Measurements from ENCODE around the gene RALGPS2. TPM values are rescaled to one million over a fixed set of nuclear protein-coding genes. Genes with fewer than 3 reads are reported as not detected.

Gene RALGPS2
- total and polyA plus RNA-seq, 2 of the 13 experiments (the other 11 are each of a cell fraction or from before 2014, with no cell fraction given) = 15.6 to 36.0 TPM

GRCh38 chr1:178970184-178970583 is 245.1 kb downstream of the RALGPS2 start (continued):
- no peak for TF ChIP-seq CENPBD1 (CRISPR knock-in tag; IDR thresholded peaks at IDR 0.05; ENCODE audit: borderline replicate concordance, low read depth)
- no peak for TF ChIP-seq ZNF788 (CRISPR knock-in tag; IDR thresholded peaks at IDR 0.05; ENCODE audit: borderline replicate concordance)
- TF ChIP-seq, protein P1, sequence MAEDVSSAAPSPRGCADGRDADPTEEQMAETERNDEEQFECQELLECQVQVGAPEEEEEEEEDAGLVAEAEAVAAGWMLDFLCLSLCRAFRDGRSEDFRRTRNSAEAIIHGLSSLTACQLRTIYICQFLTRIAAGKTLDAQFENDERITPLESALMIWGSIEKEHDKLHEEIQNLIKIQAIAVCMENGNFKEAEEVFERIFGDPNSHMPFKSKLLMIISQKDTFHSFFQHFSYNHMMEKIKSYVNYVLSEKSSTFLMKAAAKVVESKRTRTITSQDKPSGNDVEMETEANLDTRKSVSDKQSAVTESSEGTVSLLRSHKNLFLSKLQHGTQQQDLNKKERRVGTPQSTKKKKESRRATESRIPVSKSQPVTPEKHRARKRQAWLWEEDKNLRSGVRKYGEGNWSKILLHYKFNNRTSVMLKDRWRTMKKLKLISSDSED (CRISPR knock-in tag; IDR thresholded peaks at IDR 0.05) = no peak
- TF ChIP-seq ZFP90 (CRISPR knock-in tag; IDR thresholded peaks at IDR 0.05; ENCODE audit: borderline replicate concordance) = no peak

Small RNAs within 50 kb of the gene (microRNA-seq; reads per million reads assigned to microRNA genes)
- not detected for gene MIR4424

Small RNAs within 50 kb of the gene (small RNA-seq; reads per million reads assigned to genes)
- 0 to 0.33 (median 0) reads per million in 3 experiments for gene MIR4424 (ENCODE audit: insufficient read depth in 2 of 3, insufficient read length in 3 of 3, low read depth in 2 of 3, low replicate concordance in 1 of 3)
- 0 reads per million in 3 experiments for gene RF00092 (ENCODE audit: insufficient read depth in 2 of 3, insufficient read length in 3 of 3, low read depth in 2 of 3, low replicate concordance in 1 of 3)

Other genes starting within 250 kb of the RALGPS2 start
- not detected in 2 replicates for gene CLEC20A, start 228.3 kb upstream of the RALGPS2 start, total RNA-seq (2016; rRNA removed; fragmentation: Illumina TruSeq; extraction: Trizol)
- not detected in 2 replicates for gene CLEC20A, start 228.3 kb upstream of the RALGPS2 start, polyA plus RNA-seq (2011; rRNA removed)
- not detected in 2 replicates for gene TEX35, start 212.1 kb upstream of the RALGPS2 start, total RNA-seq (2016; rRNA removed; fragmentation: Illumina TruSeq; extraction: Trizol)
- not detected in 2 replicates for gene TEX35, start 212.1 kb upstream of the RALGPS2 start, polyA plus RNA-seq (2011; rRNA removed)
- gene ANGPTL1, start 145.8 kb downstream of the RALGPS2 start, total RNA-seq (2016; rRNA removed; fragmentation: Illumina TruSeq; extraction: Trizol) = 2.2 and 2.9 TPM in 2 replicates
- gene ANGPTL1, start 145.8 kb downstream of the RALGPS2 start, polyA plus RNA-seq (2011; rRNA removed) = 3.5 and 9.3 TPM in 2 replicates

Measured in HepG2 (cell line).